Fibroblast of skin of back (primary cell): Measurements from ENCODE around the gene FOXD2.

Source experiments
- DNase-seq: peaks from one replicate; pipeline ENCODE4 v3.0.0-alpha.2; 2013

The FOXD2 gene

GRCh38 chr1:47469390-47469759 lies 31.5 kb downstream of the FOXD2 start:
- DNase-seq: no peak

GRCh38 chr1:47469910-47470309 lies 32.1 kb downstream of the FOXD2 start:
- no peak for DNase-seq

GRCh38 chr1:47471163-47471562 lies 33.3 kb downstream of the FOXD2 start:
- DNase-seq: no peak

- no peak for DNase-seq
These were observed 36.7 kb downstream of the FOXD2 start for GRCh38 chr1:47474278-47475193.

GRCh38 chr1:47477595-47478080 lies 39.8 kb downstream of the FOXD2 start:
- no peak for DNase-seq

- DNase-seq: no peak
These were observed 40.2 kb downstream of the FOXD2 start for GRCh38 chr1:47478090-47478489.

GRCh38 chr1:47479664-47480063 lies 41.8 kb downstream of the FOXD2 start:
- DNase-seq: no peak

- no peak for DNase-seq
These were observed 44.1 kb downstream of the FOXD2 start for GRCh38 chr1:47481936-47482335.

GRCh38 chr1:47482786-47483185 lies 44.9 kb downstream of the FOXD2 start:
- no peak for DNase-seq

- DNase-seq: no peak
These were observed 45.8 kb downstream of the FOXD2 start for GRCh38 chr1:47483651-47484050.

- no peak for DNase-seq
These were observed 48.0 kb downstream of the FOXD2 start for GRCh38 chr1:47485817-47486216.

GRCh38 chr1:47487332-47487731 lies 49.5 kb downstream of the FOXD2 start:
- no peak for DNase-seq

- DNase-seq: no peak
These were observed 50.1 kb downstream of the FOXD2 start for GRCh38 chr1:47487850-47488450.
